ENCODE results near the gene CLN3. TPM values are rescaled to one million over a fixed set of nuclear protein-coding genes. Genes with fewer than 3 reads are reported as not detected.

The CLN3 gene
- total and polyA plus RNA-seq, 2 of the 13 experiments (the other 11 are each of a cell fraction or from before 2014, with no cell fraction given) = 23.4 to 46.8 TPM

DNA sequence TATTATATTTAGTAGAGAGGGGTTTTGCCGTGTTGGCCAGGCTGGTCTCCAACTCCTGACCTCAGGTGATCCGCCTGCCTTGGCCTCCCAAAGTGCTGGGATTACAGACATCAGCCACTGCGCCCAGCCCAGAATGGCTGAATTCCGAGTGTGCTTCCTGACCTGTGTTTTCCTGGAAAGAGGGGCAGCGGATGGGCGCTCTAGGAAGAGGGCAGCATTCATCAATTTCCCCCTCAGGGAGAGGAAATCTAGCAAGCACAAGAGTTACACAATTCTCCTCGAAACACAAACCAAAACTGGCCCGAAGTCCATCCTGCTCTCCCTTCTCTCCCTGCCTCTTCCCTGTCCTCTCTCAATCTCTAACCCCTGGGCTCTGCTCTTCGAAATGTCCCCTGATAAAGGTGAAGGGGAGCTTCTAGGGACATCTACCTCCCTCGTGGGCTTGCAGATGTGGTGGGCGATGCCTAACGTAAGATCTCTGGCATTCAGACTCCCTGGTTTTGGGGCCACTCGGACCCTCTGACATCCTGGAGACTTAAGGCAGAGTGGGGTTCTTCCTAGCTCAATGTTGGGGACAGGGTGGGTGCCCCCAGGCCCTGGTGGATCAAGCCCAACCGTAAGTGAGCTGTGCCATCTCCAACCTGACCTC, 13.7 kb upstream of the CLN3 start (continued):
- TF ChIP-seq ADNP (CRISPR knock-in tag; IDR thresholded peaks at IDR 0.05) (0 out of 2 replicates have a peak, but pooled peaks have one; percentile 42), PAXIP1 (CRISPR knock-in tag; conservative IDR thresholded peaks at IDR 0.05) (peak; percentile 84), RCOR2 (CRISPR knock-in tag; IDR thresholded peaks at IDR 0.05) (peak; percentile 67; the same call in 1 of the 2 replicates), ZNF746 (CRISPR knock-in tag; IDR thresholded peaks at IDR 0.05) (peak; percentile 80; the same call in 1 of the 2 replicates), THYN1 (CRISPR knock-in tag; IDR thresholded peaks at IDR 0.05; ENCODE audit: borderline replicate concordance, low read depth) (no peak), HDAC2 (CRISPR knock-in tag; IDR thresholded peaks at IDR 0.05) (peak; percentile 76; the same call in 1 of the 2 replicates), ARNT2 (CRISPR knock-in tag; IDR thresholded peaks at IDR 0.05; ENCODE audit: low read depth) (no peak), PAX8 (CRISPR knock-in tag; IDR thresholded peaks at IDR 0.05; ENCODE audit: borderline replicate concordance) (no peak), ZNF24 (IDR thresholded peaks at IDR 0.05) (no peak), ZNF816 (CRISPR knock-in tag; IDR thresholded peaks at IDR 0.05; ENCODE audit: borderline replicate concordance) (no peak), CBX5 (CRISPR knock-in tag; IDR thresholded peaks at IDR 0.05; ENCODE audit: borderline replicate concordance) (no peak), HOXA9 (CRISPR knock-in tag; IDR thresholded peaks at IDR 0.05; ENCODE audit: borderline replicate concordance) (no peak), ZMYM4 (CRISPR knock-in tag; IDR thresholded peaks at IDR 0.05) (peak; percentile 55), TFE3 (CRISPR knock-in tag; IDR thresholded peaks at IDR 0.05) (peak; percentile 59), ZBTB10 (CRISPR knock-in tag; IDR thresholded peaks at IDR 0.05; ENCODE audit: borderline replicate concordance) (0 out of 2 replicates have a peak, but pooled peaks have one; percentile 23), CEBPG (CRISPR knock-in tag; IDR thresholded peaks at IDR 0.05) (peak; percentile 94), ZNF780A (CRISPR knock-in tag; IDR thresholded peaks at IDR 0.05) (no peak), ZFP91 (CRISPR knock-in tag; IDR thresholded peaks at IDR 0.05; ENCODE audit: borderline replicate concordance) (no peak; the same call in 1 of the 2 replicates), FOXA1 (IDR thresholded peaks at IDR 0.05) (no peak), FOXA1 (CRISPR knock-in tag; IDR thresholded peaks at IDR 0.05) (no peak), ZNF530 (CRISPR knock-in tag; IDR thresholded peaks at IDR 0.05; ENCODE audit: low read depth) (no peak)

Measured in HepG2 (cell line).